Measurements from ENCODE around the gene SPAG17. TPM values are rescaled to one million over a fixed set of nuclear protein-coding genes. Genes with fewer than 3 reads are reported as not detected.

SPAG17 gene
- total and polyA plus RNA-seq, 2 of the 4 experiments (the other 2 are of a cell fraction): 0.10 TPM; not detected in 1

DNA sequence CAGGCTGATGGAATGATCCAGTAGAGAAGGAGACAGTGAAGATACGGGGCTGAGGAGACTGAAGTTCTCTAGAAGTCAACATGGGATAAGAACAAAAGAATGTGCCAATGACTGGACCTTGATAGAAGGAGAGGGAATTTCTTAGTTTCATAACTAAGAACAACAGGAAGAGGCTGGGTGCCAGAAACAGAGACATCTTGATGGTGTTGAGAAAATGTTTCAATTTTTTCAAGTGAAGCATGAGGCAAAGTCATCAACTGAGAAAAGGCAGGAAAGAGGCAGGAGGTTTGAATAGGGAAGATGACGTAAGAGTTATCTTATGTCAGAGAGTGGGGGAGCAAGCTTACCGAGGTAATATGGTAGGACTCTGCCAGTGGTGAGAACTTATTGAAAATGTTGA is 80.1 kb downstream of the SPAG17 start:
- H3K9me1 ChIP-seq (ENCODE audit: insufficient read depth, low read length): no peaks in the 10 kb centered on the region
- H2AK9ac ChIP-seq (replicated peaks; ENCODE audit: low read depth, low read length, poor library complexity): no peak overlapping the region
- H4K91ac ChIP-seq (ENCODE audit: insufficient read depth, low read depth, low read length): no peak overlapping the region
- H3K9me3 ChIP-seq (ENCODE audit: control insufficient read depth, insufficient read depth, low read length): no peaks in the 10 kb centered on the region
- no peak overlapping the region for H3K18ac ChIP-seq (ENCODE audit: low read depth, low read length)
- ChIA-PET POLR2A (ENCODE audit: unreplicated experiment) (no interaction called here), CTCF (no interaction called here)
- no peak overlapping the region for H4K8ac ChIP-seq (ENCODE audit: low read depth in 2 of 2, low read length in 2 of 2)
- H3K56ac ChIP-seq (ENCODE audit: extremely low read depth, insufficient read depth, low read length): no peak overlapping the region
- H3K27ac ChIP-seq (ENCODE audit: insufficient read depth, low read length): no peak overlapping the region
- H3K36me3 ChIP-seq (ENCODE audit: control insufficient read depth, insufficient read depth, low read length): no peaks in the 10 kb centered on the region
- dilution Hi-C loops (cut with HindIII; ENCODE audit: low sequenced_read_pairs, unreplicated experiment) (no loop called here), in situ Hi-C loops (cut with MboI; ENCODE audit: low sequenced_read_pairs) (no loop called here), intact Hi-C loops (cut with micrococcal nuclease) (no loop called here)
- no peak for ATAC-seq (ENCODE audit: low read depth)
- H2BK5ac ChIP-seq (ENCODE audit: low read depth, low read length, poor library complexity, severe bottlenecking): no peak overlapping the region
- H3K4me1 ChIP-seq (ENCODE audit: control insufficient read depth, insufficient read depth, low read length): no peaks in the 10 kb centered on the region
- TF ChIP-seq CEBPB (IDR thresholded peaks at IDR 0.05; ENCODE audit: low read depth, low read length) (0 out of 2 replicates have a peak, but pooled peaks have one; percentile 8), SMC3 (IDR thresholded peaks at IDR 0.05; ENCODE audit: low read depth, low read length) (no peak)
- TF ChIP-seq, protein P1, sequence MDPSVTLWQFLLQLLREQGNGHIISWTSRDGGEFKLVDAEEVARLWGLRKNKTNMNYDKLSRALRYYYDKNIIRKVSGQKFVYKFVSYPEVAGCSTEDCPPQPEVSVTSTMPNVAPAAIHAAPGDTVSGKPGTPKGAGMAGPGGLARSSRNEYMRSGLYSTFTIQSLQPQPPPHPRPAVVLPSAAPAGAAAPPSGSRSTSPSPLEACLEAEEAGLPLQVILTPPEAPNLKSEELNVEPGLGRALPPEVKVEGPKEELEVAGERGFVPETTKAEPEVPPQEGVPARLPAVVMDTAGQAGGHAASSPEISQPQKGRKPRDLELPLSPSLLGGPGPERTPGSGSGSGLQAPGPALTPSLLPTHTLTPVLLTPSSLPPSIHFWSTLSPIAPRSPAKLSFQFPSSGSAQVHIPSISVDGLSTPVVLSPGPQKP (IDR thresholded peaks at IDR 0.05; ENCODE audit: borderline replicate concordance, low read depth, low read length): no peak
- no peak overlapping the region for H3K23ac ChIP-seq (ENCODE audit: low read depth, low read length)
- H2BK15ac ChIP-seq (ENCODE audit: low read depth, low read length): no peak overlapping the region
- WGBS, 2 experiments (ENCODE audit: extremely low coverage in 2 of 2, insufficient read length in 1 of 2): 33% methylated on average over 1 of the region's 3 CpGs; no CpG with 5 or more reads in 1 of the 2 experiments
- no peak overlapping the region for H3K4me2 ChIP-seq (ENCODE audit: low read depth, low read length)
- H3K4ac ChIP-seq (ENCODE audit: low read depth, low read length): no peak overlapping the region
- no peak for DNase-seq
- no peaks in the 10 kb centered on the region for H3K79me1 ChIP-seq (ENCODE audit: low read depth in 1 of 2, low read length in 2 of 2)
- BruUV-seq (replicated peaks): no TSS peak
- H2AFZ ChIP-seq (replicated peaks; ENCODE audit: low read length, poor library complexity): no peak overlapping the region
- H4K20me1 ChIP-seq (ENCODE audit: insufficient read depth, low read length): no peaks in the 10 kb centered on the region
- no peak overlapping the region for H3K4me3 ChIP-seq (ENCODE audit: insufficient read depth, low read depth, low read length)
- H2AK5ac ChIP-seq (ENCODE audit: low read depth, low read length): no peak overlapping the region
- H3K14ac ChIP-seq (replicated peaks; ENCODE audit: low read depth, low read length): no peak overlapping the region
- H3K27me3 ChIP-seq (ENCODE audit: control insufficient read depth, insufficient read depth, low read length): peaks cover 4% of the 10 kb centered on the region; the same call in 1 of the 2 replicates
- no peak overlapping the region for H2BK20ac ChIP-seq (ENCODE audit: low read depth, low read length)
- H4K5ac ChIP-seq (ENCODE audit: low read depth, low read length): no peak overlapping the region
- no peak overlapping the region for H3K9ac ChIP-seq (ENCODE audit: low read depth, low read length)
- no peak overlapping the region for H2BK120ac ChIP-seq (ENCODE audit: low read depth, low read length)

Data from IMR-90 (cell line).